DOHH2 (cell line): ENCODE results near the gene SNRNP35.
"Not testable (repeated sequence)": the region's sequence is repeated elsewhere in the genome, so short reads cannot be mapped to it uniquely, and the experiment has no call there.

Experiments used
- H3F3A ChIP-seq: fragments of 200-600 bp; sonication (generic), shearing (Covaris generic); 2 replicates; pipeline ENCODE4 v1.6.0; 2016; ENCODE audit warnings: antibody characterized with exemption, mild to moderate bottlenecking; ENCODE audit not compliant: control insufficient read depth, insufficient read depth
- H3K27ac ChIP-seq: fragments of 200-600 bp; sonication (generic); 2 replicates; pipeline ENCODE4 v1.5.1; 2014; ENCODE audit warnings: low read depth, mild to moderate bottlenecking, low read length, moderate library complexity
- H3K27me3 ChIP-seq: fragments of 200-600 bp; sonication (generic); 2 replicates; pipeline ENCODE4 v1.6.1; 2014; ENCODE audit warnings: mild to moderate bottlenecking, low read length, mixed read lengths; ENCODE audit not compliant: control insufficient read depth
- H3K36me3 ChIP-seq: fragments of 200-600 bp; sonication (generic); 2 replicates; pipeline ENCODE4 v1.6.1; 2014; ENCODE audit warnings: mild to moderate bottlenecking, low read length, moderate library complexity, mixed read lengths; ENCODE audit not compliant: control insufficient read depth
- H3K4me1 ChIP-seq: fragments of 200-600 bp; sonication (generic); 2 replicates; pipeline ENCODE4 v1.6.1; 2014; ENCODE audit warnings: mild to moderate bottlenecking, low read length, mixed read lengths; ENCODE audit not compliant: control insufficient read depth
- H3K4me2 ChIP-seq: fragments of 200-600 bp; sonication (generic); 2 replicates; pipeline ENCODE4 v1.6.0; 2014; ENCODE audit warnings: mild to moderate bottlenecking, low read length, moderate library complexity
- H3K4me3 ChIP-seq: fragments of 200-600 bp; sonication (generic); 2 replicates; pipeline ENCODE4 v1.5.1; 2014; ENCODE audit warnings: mild to moderate bottlenecking, low read length, mixed read lengths
- H3K79me2 ChIP-seq: fragments of 200-600 bp; sonication (generic); 2 replicates; pipeline ENCODE4 v1.6.1; 2014; ENCODE audit warnings: mild to moderate bottlenecking, low read length, mixed read lengths; ENCODE audit not compliant: control insufficient read depth
- H3K9me2 ChIP-seq: fragments of 200-600 bp; sonication (generic); replicated peaks from 2 replicates; pipeline ENCODE4 v1.6.1; 2014; ENCODE audit warnings: mild to moderate bottlenecking, low read length, mixed read lengths; ENCODE audit not compliant: control insufficient read depth
- H3K9me3 ChIP-seq: fragments of 200-600 bp; sonication (generic); 2 replicates; pipeline ENCODE4 v1.6.1; 2014; ENCODE audit warnings: antibody characterized with exemption, low read length, mixed read lengths; ENCODE audit not compliant: control insufficient read depth, insufficient read depth
- H4K20me1 ChIP-seq: fragments of 200-600 bp; sonication (generic); 2 replicates; pipeline ENCODE4 v1.6.0; 2014; ENCODE audit warnings: low read depth, mild to moderate bottlenecking, antibody characterized with exemption, low read length, moderate library complexity; ENCODE audit not compliant: control insufficient read depth, insufficient read depth
- EZH2phosphoT487 ChIP-seq: fragments of 200-600 bp; sonication (generic); IDR thresholded peaks from 2 replicates; pipeline ENCODE4 v1.6.1; 2017; ENCODE audit warnings: borderline replicate concordance, mild to moderate bottlenecking, antibody characterized with exemption, low read length, moderate library complexity, mixed read lengths
- TF ChIP-seq, protein P1 (sequence below): fragments of 200-600 bp; sonication (generic); IDR thresholded peaks from one replicate; pipeline ENCODE4 v1.5.1; 2014; ENCODE audit warnings: antibody characterized with exemption, mild to moderate bottlenecking, low read depth, low read length; ENCODE audit not compliant: poor library complexity, severe bottlenecking

Gene SNRNP35

DNA sequence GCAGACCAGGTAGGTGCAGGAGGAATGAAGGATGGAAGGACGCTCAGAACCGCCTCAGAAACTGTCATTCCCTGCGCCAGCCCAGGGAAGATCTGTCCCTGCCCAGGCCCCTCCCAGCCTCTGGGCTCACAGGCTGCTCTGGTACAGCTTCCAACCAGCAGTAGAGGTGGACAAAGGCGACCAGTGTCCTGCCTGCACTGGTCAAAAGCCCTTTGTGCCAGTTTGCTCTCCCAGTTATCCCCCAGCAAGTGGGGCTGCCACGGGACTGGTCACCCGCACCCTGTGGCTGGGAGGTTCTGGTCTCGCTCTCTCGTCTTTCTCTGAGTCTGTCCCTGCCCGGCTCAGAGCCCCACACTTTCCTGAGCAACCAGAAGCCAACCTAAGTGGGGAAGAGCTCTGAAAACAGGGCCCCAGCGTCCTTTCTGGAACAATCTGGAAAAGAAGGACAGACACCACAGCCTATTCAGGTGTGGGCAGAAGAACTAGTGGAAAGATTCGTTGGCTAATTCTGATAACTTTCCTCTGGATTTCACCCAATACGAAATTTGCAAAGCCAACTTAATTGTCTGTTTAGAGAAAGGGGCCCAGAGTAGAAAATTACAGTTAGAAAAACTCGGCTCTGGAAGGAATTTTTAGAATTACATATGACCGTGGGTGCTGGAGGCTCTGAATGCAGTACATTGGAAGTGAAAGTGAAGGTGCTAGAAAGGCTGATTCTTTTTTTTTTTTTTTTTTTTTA lies 21.7 kb downstream of the SNRNP35 start:
- Histone ChIP-seq H3K4me2 (no peak overlapping the region), H3F3A (no peaks in the 10 kb centered on the region), H3K36me3 (no peaks in the 10 kb centered on the region), H3K4me3 (no peak overlapping the region), H4K20me1 (no peaks in the 10 kb centered on the region), H3K79me2 (no peaks in the 10 kb centered on the region), H3K4me1 (peaks cover 36% of the 10 kb centered on the region), H3K27ac (no peak overlapping the region), H3K9me2 (no peaks in the 10 kb centered on the region), H3K27me3 (0 out of 2 replicates have a peak, but pooled peaks cover 5% of the 10 kb centered on the region), H3K9me3 (no peaks in the 10 kb centered on the region)
- TF ChIP-seq, protein P1, sequence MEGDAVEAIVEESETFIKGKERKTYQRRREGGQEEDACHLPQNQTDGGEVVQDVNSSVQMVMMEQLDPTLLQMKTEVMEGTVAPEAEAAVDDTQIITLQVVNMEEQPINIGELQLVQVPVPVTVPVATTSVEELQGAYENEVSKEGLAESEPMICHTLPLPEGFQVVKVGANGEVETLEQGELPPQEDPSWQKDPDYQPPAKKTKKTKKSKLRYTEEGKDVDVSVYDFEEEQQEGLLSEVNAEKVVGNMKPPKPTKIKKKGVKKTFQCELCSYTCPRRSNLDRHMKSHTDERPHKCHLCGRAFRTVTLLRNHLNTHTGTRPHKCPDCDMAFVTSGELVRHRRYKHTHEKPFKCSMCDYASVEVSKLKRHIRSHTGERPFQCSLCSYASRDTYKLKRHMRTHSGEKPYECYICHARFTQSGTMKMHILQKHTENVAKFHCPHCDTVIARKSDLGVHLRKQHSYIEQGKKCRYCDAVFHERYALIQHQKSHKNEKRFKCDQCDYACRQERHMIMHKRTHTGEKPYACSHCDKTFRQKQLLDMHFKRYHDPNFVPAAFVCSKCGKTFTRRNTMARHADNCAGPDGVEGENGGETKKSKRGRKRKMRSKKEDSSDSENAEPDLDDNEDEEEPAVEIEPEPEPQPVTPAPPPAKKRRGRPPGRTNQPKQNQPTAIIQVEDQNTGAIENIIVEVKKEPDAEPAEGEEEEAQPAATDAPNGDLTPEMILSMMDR: no peak
- no peak for TF ChIP-seq EZH2phosphoT487

DNA sequence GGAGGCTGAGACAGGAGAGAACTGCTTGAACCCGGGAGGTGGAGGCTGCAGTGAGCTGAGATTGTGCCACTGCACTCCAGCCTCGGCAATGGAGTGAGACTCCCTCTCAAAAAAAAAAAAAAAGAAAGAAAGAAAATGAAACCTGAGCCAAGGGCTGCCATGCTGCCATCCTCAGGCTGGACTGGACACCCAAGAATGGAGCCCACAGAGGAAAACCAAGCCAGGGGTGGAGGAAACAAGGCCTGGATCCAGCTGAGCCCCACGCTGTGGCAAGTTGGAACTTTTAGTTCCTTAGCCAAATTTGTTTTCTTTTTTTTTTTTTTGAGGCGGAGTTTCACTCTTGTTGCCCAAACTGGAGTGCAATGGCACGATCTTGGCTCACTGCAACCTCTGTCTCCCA lies 23.3 kb downstream of the SNRNP35 start:
- Histone ChIP-seq H3K4me1 (peaks cover 27% of the 10 kb centered on the region), H3K4me2 (peak overlapping the region; percentile 51; the same call in 1 of the 2 replicates)
- H3K4me3 ChIP-seq, H3K9me3 ChIP-seq, H3K27ac ChIP-seq, H3K9me2 ChIP-seq, H3F3A ChIP-seq, H3K27me3 ChIP-seq, H4K20me1 ChIP-seq, H3K36me3 ChIP-seq, H3K79me2 ChIP-seq: not testable (repeated sequence)

DNA sequence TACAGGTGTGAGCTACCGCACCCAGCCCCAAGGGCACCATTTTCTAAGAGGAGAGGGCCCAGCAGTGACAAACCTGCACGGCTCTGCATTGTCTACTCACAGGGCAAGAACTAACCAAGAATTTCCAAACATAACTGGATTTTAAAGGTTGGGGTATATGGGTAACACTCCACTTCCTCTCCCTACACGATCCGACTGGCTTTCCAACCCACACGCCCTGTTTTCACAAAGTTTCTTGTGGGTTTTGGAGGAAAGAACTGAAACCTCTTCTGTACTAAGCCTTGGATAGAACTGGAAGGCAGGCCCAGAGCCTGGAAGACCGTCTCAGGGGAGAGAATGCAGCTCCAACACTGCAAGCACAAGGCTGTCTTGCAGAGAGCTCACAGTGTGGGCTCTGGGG lies 24.9 kb downstream of the SNRNP35 start:
- no peaks in the 10 kb centered on the region for H4K20me1 ChIP-seq
- no peaks in the 10 kb centered on the region for H3K36me3 ChIP-seq
- no peaks in the 10 kb centered on the region for H3F3A ChIP-seq
- H3K27me3 ChIP-seq: peaks cover 5% of the 10 kb centered on the region; the same call in 1 of the 2 replicates
- peaks cover 22% of the 10 kb centered on the region for H3K4me1 ChIP-seq
- no peak overlapping the region for H3K4me3 ChIP-seq
- no peak overlapping the region for H3K27ac ChIP-seq
- no peaks in the 10 kb centered on the region for H3K9me2 ChIP-seq
- H3K9me3 ChIP-seq: no peaks in the 10 kb centered on the region
- no peaks in the 10 kb centered on the region for H3K79me2 ChIP-seq
- TF ChIP-seq, protein P1: no peak
- no peak for TF ChIP-seq EZH2phosphoT487
- no peak overlapping the region for H3K4me2 ChIP-seq

DNA sequence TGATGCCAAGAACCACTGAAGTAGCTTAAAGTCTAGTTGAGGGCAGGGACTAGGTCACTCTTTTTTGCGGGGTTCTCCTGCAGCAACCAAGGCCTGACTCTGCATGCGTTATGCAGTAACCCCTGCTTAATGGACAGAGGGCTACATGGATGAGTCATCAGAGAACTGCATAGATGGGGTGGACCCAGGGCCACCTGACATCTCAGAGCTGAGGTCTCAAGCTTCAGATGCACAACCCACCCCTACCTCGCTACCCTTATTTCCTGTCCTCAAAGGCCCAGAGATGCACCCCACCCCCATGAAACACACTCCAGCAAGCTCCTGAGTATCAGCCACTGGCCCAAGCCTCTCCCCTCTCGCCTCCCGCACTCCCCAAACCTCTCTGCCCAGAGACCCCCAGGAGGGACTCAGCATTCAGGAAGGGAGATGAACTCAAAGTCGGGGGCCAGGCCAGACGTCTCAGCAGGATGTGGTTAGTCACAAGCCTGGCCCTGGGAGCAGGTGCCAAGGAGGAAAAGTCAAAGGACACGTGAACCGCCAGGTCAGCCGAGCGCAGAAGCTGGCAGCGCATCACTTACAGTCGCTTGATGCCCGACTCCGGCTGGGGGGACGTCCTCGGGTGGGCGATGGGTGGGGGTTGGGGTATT lies 25.8 kb downstream of the SNRNP35 start:
- no peaks in the 10 kb centered on the region for H3K36me3 ChIP-seq
- H3K9me3 ChIP-seq: no peaks in the 10 kb centered on the region
- no peaks in the 10 kb centered on the region for H3K9me2 ChIP-seq
- H3K4me1 ChIP-seq: peaks cover 22% of the 10 kb centered on the region
- H3K4me3 ChIP-seq: no peak overlapping the region
- H3K4me2 ChIP-seq: peak overlapping the region; percentile 26; the same call in 1 of the 2 replicates
- no peaks in the 10 kb centered on the region for H3F3A ChIP-seq
- no peak overlapping the region for H3K27ac ChIP-seq
- peaks cover 5% of the 10 kb centered on the region; the same call in 1 of the 2 replicates for H3K27me3 ChIP-seq
- H3K79me2 ChIP-seq: no peaks in the 10 kb centered on the region
- TF ChIP-seq, protein P1: no peak
- TF ChIP-seq EZH2phosphoT487: no peak
- H4K20me1 ChIP-seq: no peaks in the 10 kb centered on the region
